Activated CD4-positive, alpha-beta T cell treated with anti-CD3 and anti-CD28 coated beads, Interleukin-2, Interleukin-4, amounts not matched to agents 100 ng/mL and 50 ng/mL, durations not matched to agents 16 hours and 8 hours (primary cell): ENCODE results near the gene PDIA6.
"Not testable (repeated sequence)": the region's sequence is repeated elsewhere in the genome, so short reads cannot be mapped to it uniquely, and the experiment has no call there.

Experiments used
- DNase-seq: peaks from one replicate; pipeline ENCODE4 v3.0.0-alpha.2; 2020; ENCODE audit warnings: low spot score

The PDIA6 gene

DNA sequence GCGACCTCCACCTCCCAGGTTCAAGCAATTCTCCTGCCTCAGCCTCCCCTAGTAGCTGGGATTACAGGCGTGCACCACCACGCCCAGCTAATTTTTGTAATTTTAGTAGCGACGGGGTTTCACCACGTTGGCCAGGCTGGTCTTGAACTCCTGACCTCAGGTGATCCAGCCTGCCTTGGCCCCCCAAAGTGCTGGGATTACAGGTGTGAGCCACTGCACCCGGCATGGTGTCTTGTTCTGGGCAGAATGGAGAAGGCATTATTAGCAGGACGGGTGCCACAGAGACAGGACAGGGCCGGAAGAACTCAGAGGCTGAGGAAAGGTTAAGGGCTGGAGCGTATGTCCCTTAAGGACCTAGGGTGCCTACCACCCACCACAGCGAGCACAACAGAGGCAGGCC lies 31.8 kb downstream of the PDIA6 start:
- not testable (repeated sequence) for DNase-seq

DNA sequence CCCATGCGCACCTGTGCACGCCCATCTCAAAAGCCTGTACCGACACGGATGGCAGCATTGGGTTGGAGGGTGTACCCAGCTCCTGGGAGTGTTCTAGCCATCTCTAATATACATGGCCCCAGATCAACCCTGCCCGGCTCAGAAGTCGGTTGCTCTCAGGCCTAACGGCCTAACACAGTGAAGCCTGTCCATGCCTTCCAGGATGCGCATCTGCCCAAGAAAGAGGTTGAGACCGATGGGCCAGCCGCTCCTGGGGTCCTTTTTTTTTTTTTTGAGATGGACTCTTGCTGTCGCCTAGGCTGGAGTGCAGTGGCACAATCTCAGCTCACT lies 32.1 kb downstream of the PDIA6 start:
- DNase-seq, result no peak

DNA sequence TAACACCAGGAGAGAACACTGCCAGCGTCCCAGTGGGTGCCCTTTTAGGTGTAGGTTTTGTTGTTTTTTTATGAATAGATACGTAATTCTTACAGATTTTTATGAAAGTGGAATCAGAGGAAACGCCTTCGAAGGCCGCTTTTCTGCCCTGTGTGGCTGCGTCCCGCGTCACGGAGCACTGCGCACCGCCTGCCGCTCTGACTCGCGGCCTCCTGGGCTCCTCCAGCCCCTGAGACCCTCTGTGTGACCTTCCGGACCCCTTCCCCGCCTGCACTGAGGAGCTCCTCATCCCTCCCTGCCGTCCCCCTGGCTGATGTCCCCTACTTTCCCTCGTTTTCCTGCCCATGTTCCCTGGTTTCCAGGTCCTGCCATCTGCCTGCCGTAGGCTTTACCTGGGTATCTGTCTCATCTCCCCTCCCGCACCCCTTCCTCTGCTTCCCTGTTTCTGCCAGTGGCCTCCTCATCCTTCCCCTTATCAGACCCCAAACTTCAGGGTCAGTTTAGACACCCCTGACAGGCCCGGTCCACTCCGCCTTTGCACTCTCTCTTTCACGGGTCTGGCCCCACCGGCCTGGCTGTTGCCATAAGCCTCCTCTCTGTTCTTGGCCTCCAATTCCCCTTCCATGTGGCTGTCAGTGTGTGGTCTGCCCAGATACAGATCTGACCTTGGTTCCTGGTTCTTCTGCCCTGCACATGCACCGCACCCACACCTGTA lies 32.7 kb downstream of the PDIA6 start:
- DNase-seq, result no peak

DNA sequence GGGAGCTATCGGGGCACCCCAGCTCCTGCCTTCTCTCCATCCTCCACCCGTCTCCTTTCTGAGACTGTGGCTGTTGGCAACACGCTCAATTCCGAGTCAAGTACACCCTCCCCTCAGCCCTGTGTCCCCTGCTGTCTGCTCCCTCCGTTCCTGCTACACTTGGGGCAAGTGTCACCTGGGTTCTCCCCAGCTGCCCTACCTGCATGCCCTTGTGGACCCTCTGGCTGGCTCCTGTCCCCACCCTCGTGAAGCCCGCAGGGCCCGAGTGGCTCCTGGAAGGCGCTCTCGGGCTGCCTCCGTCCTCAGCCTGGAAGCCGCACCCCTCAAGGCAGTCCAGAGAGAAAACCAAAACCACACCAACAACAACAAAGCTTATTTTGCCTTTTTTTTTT lies 33.9 kb downstream of the PDIA6 start:
- DNase-seq, result no peak

DNA sequence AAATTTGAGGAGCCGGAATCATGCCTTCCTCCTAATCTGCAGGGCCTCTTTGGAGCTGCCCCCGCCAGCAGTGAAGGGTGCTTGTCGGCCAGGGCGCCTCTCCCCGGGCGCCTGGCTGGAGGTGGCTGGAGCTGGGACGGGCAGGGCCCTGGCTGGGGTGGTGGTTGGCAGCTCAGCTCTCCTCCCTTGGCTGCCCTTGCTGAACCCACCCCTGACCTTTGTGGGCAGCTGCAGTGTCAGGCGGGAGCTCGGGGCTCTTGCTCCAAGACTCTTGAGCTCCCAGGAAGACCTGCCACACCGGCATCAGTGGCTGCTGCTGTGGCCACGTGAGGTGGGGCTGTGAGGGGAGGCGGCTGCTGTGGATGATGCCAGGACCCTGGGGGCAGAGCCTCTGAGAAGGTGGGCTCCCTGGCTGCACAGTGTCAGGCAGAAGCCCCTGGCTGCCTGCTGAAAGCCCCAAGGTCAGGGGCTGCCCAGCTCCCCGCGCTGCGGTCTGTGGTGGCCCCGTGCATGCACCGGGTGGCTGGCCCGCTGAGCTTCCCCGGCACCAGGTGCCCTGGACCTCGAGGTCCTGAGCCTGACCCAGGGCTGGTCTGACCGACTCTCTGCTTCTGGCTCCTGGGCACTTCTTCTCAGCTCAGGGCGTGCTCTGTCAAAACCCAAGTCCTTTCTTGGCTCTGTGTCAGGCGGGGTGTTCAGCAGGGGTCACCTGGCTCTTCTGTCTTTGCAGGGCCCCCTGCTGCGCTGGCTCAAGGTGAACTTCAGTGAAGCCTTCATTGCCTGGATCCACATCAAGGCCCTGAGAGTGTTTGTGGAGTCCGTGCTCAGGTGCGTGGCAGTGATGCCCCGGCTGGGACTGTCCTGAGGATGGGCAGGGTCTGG lies 34.5 kb downstream of the PDIA6 start:
- no peak for DNase-seq

DNA sequence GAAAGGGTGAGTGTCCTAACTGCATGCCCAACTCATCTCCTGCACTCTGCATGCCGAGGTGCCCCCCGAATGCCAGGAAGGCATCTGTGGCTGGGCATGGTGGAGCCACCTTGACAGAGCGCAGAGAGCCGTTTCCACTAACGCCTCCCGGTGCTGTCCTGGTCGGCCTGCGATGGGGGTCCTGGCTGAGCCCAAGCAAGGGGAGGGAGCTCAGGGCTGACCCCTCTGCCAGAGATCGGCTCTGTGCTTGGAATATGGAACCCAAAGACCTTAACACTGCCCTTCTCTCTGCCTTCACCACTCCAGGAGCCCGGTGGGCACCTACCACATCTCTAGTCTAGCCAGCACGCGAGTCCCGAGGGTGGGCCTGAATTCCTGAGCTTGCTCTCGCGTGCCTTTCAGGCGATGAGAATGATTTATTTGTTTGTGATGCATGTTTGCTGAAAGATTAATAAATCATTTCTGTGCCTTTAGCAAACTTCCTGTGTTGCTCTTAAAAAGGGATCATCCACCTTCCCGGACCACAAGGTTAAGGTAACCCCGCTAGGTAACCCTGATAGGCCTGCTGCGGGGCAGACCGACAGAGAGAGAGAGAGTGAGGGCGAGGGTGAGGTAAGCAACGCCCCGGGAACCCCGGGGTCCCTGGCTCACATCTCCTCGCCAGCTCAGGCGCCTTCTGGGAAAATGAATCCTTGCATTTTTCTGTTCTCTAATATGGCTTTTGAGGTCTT lies 35.3 kb downstream of the PDIA6 start:
- DNase-seq, result no peak

DNA sequence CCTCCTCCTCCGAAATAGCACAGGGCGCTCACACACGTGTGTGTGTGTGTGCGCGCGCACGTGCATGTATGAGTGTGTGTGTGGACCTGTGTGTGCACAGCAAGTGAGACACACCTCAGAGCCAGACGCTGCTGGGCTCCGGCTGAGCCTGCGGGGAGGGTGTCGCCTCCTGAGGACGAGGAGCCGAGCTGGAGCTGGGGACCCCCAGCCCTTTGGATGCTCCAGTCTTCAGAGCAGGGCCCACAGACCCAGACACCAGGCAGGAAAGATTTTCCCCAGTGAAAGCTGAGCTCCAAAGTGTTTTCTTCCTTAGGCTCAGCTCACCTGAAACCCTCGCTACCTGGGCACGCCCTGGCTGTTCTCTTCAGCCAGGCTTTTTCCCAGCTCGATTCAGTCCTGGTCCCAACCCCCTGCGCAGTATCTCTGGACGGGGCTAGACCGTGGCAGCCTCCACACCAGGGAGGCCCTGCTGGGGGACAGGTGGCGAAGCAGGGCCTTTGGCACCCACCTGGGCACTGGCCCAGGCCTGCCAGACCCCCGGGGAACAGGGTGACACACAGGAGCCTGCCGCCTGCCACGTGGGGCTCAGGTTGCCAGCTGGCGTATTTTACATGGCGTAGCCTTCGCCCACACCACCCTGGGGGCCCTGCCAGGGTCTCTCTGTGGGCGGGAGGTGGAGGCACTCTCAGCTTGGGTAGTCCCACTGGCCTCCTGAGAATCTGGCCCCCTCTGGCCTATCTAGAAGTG lies 36.2 kb downstream of the PDIA6 start:
- DNase-seq, result no peak

DNA sequence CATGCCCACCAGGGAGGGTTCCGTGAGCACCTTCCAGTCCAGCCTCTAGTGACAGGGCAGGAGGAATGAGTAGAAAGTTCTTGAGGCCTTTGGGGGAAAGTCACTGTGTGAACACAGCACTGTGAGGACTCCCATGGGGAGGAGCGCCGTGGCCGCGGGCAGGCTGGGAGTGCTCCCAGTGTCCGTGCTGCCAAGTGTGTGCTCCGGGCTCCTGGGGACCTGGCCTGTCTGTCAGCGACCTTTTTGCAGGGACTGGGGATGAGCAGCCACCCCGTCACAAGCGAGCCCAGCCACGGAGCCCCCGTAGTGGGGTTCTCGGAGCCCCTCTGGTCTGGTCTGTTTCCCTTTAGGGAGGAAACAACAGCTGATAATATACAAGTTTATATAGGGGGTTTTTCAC lies 36.8 kb downstream of the PDIA6 start:
- DNase-seq, result no peak

DNA sequence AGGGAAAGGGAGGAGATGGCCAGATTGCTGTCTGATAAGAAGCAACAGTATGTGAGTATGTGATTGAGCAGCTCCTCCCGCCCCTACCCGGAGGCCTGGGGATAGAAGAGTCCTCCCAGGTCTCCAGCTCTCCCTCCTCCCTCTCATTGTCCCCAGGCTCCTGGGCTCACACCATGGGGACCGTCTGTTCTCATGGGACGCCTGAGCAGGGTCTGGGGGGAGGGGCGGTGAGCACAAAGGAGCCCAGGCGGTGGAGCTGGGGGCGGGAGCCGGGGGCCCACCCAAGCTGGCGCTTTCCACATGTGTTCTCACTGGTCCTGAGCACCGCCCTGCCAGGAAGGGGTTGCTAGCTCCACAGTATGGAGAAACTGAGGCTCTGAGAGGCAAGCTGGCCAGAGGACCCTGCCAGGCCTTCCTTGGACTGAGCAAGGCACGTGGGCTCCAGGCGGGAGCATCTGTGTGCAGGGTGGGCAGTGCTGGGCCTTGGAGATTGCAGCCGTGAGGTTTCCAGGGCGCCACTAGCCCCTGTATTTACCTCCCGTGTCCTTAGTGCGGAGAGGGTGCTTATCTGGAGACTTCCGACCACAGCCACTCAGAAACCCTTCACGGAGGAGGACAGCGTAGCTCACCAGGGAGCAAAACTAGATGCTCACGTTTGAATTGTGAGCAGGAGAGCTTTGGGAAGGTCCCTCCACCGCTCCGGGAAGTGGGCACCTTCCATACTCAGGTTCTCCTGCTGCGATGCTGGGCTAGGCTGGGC lies 37.4 kb downstream of the PDIA6 start:
- no peak for DNase-seq

DNA sequence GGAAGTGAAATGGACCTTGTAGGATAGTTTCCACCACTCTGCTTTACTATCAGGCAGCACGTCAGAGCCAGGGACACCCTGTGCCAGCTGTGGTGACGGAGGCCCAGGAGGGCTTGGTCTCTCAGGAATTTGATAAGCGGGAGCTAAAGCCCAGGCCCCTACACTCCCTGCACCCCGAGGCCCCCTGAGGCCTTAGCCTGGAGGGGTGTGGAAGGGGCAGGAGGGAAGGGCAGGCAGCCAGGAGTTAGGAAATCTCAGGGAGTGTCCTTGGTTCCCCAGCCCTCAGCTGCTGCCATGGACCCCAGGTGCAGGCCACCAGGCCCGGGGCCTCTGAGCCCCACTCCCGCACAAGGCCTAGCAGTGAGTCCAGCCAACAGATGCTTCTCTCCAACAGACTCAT lies 38.2 kb downstream of the PDIA6 start:
- no peak for DNase-seq

DNA sequence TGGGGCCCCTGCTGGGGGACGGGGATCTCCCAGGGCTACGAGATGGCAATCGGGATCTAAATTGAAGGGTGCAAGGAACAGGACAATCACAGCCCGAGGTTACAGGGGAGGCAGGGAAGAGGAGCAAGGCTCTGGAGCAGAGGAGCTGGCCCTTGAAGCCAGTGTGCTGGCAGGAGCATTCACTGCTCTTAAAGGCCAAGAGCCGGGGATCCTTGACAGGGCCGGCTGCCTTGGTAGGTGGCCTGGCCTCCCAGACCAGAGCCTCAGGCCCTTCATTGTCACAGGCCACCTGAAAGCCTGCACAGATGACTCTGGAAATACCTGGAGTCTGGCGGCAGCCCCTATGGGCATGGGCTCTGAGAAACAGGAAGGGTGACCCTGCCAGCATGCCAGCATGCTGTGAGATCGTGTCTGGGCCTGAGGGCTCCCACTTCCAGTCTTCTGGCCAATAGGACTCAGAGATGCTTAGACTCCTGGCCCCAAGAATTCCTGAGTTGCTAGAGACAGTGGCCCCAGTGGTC lies 38.7 kb downstream of the PDIA6 start:
- DNase-seq, result no peak

DNA sequence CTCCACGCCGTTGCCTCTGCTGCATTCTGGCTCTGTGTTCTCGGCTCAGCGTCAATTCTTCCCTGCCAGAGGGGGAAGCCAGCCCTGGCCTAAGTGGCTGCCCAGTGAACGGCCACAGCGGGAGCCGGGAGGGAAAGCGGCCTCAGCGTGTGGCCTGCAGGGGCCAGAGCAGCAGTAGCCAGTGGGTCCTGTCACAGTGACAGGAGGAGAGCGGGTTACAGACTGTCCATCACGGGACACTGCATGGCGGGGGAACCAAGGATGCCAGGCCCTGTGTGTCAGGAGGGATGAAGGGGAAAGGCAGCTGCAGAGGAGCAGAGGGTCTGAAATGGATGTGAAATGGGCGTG lies 39.7 kb downstream of the PDIA6 start:
- no peak for DNase-seq

DNA sequence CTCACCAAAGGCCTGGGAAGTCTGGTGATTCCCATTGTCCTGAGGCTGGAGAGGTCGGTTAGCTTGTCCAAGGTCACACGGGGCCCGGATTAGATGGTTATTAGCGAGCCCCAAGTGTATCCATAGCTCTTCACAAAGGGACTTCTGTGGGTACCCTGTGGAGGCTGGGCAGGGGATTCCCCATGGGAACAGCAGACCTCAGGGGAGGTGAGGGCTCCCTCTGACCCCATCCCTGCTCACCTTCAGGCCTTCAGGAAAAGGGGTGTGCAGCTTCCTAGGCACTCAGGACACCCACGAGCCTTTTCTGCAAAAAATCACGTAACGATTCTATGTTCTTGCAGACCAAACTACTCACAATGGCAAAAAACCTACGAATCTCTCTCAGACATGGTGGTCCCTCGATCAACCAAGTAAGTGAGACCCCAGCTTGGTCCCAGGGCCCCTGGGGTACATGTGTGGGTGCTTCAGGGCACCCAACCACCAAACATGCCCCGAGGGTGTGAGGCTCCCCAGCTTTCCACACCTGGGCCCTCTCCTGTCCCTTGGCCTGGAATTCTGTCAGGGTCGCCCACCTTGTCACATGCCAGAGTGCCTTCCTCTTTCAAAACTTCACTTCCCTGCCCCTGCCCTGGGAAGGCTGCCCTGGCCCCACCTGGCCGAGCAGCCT lies 40.3 kb downstream of the PDIA6 start:
- no peak for DNase-seq

DNA sequence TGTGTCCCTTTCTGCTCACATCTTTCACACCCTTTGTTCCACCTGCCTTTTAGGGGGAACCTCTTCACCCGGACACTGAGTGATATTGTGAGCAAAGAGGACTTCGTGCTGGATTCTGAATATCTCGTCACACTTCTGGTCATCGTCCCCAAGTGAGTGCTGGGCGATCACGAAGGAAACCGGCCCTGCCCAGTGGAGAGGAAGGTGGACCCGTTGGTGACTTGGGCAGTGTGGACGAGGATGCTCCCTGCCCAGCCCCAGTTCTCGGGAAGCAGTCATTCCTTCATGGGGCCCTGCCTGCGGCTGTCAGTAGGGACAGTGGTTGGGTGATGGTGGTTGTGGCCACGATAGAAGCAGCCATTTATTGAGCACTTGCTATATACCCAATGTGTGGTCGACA lies 40.8 kb downstream of the PDIA6 start:
- no peak for DNase-seq

DNA sequence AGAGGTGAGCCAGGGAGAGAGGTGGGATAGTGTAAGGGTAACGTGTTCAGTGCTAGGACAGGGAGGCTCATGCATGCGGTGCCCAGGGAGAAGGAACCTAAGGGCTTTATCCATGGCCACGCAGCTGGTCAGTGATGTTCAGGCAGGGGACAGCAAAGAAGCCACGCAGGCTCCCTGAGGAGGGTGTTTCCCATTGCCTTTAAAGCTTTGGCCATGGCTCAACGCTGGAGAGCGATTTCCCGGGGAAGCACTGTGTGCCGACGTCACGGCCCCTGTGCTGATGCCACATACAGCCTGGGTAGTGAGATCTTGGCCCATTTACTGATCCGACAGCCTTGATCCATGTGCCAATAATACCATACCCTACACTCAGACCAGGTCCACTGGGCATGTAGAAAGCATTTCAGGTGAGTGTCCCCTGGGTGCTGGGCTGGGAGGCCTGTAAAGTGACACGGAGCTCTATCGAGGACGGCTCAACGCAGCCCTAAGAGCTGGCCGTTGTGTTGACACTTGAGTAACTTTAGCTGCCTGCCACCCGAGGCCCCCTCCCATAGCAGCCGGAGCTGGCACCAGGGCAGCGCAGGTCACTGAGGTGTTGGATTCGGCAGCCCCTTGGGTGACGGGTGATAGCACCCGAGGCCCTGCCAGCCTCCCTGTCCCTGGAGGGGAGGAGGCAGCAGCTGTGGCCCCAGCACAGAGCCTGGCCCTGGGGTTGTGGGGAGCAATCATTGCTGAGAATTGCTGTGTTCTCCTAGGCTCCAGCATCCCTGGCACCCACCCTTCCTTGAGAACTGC lies 41.4 kb downstream of the PDIA6 start:
- DNase-seq, result no peak

DNA sequence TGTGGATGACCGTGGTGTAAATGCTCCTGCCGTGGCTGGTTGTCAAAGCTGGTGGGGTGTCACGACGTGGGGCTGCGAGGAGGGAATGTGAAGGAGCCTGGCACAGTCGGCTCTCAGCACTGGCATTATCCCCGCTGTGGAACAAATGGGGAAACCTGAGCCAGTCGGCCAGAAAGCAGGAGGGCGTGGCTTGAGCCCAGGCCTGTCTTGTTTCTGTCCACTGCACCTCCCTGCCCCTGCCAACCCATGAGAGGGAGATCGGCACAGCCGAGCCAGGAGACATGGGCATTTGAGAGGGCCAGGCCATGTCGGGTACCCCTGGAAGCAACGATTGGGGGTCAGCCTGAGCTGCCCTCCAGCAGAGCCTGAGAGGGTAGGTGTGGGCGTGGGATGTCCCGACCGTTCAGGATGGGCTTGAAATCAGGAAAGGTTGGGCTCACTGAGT lies 44.5 kb downstream of the PDIA6 start:
- no peak for DNase-seq

DNA sequence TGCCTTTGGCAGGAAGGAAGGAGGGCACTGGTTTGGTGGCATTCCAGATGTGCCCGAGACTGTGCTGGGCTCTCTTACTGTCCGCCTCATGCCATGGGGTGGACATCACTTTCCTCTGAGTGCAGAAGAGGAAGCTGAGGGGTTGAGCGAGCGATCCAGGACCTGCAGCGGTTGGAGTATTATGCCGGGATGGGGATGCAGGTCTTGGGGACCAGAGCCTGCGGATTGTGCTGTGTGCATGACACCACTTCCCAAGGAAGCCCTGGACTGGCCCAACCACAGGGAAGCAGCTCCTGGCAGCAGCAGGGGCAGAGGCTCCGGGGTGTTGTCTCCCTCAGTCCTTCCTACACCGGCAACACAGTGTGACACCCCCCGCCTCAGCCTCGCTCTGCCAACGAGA lies 46.7 kb downstream of the PDIA6 start:
- no peak for DNase-seq

DNA sequence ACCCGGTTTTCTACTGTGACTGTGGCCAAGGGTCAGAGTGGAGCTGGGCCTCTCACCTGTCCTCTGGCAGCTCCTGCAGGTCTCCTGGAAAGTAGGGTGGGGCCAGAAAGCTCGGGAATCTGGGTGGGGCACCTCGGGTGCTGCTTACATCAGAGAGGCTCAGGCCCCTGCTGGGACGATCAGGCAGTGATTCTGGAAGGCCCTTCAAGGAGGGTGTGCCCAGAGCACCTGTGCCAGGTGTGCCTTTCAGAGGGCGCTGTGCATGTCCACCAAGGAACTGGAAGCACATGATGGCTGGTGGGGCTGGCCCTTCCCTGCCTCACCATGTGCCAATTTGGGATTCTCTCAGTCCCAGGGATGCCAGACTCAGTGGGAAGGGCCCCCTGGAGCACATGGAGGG lies 47.1 kb downstream of the PDIA6 start:
- DNase-seq, result no peak

DNA sequence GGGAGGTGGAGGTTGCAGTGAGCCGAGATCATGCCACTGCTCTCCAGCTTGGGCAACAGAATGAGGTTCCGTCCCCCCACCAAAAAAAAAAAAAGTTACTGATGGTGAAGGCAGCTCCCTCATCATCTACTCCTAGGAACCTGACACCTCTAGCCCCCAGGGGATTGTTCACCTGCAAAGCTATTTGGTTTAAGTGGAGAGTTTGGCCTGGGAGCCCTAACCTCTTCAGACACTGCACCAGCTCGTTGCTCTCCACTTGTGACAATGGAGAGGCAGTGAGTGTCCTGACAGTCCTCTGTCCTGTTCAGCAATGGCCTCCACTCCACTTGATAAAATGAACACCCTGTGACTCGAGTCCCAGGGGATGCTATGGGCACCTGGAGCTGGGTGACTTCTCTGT lies 47.7 kb downstream of the PDIA6 start:
- DNase-seq, result no peak
